Stomach (tissue), 9 donors: ENCODE measurements around the gene F13B. TPM values are rescaled to one million over a fixed set of nuclear protein-coding genes. Genes with fewer than 3 reads are reported as not detected.

Experiments
- DNase-seq, 2 donors: peaks; one replicate each; pipeline versions ENCODE4 v3.0.0 to v3.0.0-alpha.2; 2013 to 2019
- H3K27ac ChIP-seq, 5 donors: fragments of 200-600 bp in 4 of 5; sonication (generic) in 4 of 5; one replicate each; pipeline ENCODE4 v1.5.1; 2013 to 2019; ENCODE audit warnings: mild to moderate bottlenecking in 1 of 5, moderate library complexity in 1 of 5
- H3K27me3 ChIP-seq, 3 donors: fragments of 200-600 bp; sonication (generic); one replicate each; pipeline ENCODE4 v1.5.1; 2017 to 2019; ENCODE audit warnings: mixed run types in 1 of 3
- H3K36me3 ChIP-seq, 4 donors: fragments of 200-600 bp; sonication (generic); 1 replicate in 3 of 4; 2 replicates in 1 of 4; pipeline ENCODE4 v1.5.1; 2016 to 2019
- H3K4me1 ChIP-seq, 4 donors: fragments of 200-600 bp; sonication (generic); one replicate each; pipeline ENCODE4 v1.5.1; 2016 to 2019
- H3K4me3 ChIP-seq, 4 donors: fragments of 200-600 bp; sonication (generic) in 3 of 4; one replicate each; pipeline ENCODE4 v1.5.1; 2016 to 2019; ENCODE audit warnings: mild to moderate bottlenecking in 1 of 4
- H3K9me3 ChIP-seq, 4 donors: fragments of 200-600 bp; sonication (generic); one replicate each; pipeline ENCODE4 v1.5.1; 2016 to 2019
- EP300 ChIP-seq: sonication (generic); formaldehyde crosslinking; IDR thresholded peaks from one replicate; pipeline ENCODE4 v1.6.1; 2017; ENCODE audit warnings: antibody characterized with exemption
- POLR2A ChIP-seq, 4 donors: fragments of 450-650 bp; IDR thresholded peaks; one replicate each; pipeline ENCODE4 v1.6.1; 2016; ENCODE audit warnings: antibody characterized with exemption in 4 of 4, control low read depth in 2 of 4, mild to moderate bottlenecking in 1 of 4, moderate library complexity in 1 of 4
- POLR2AphosphoS5 ChIP-seq, 3 donors: sonication (generic); formaldehyde crosslinking; IDR thresholded peaks; one replicate each; pipeline ENCODE4 v1.6.1; 2016; ENCODE audit warnings: antibody characterized with exemption in 3 of 3
- WGBS, 5 donors: extraction: QIAGEN DNeasy Blood & Tissue Kit in 3 of 5; methylation state at CpG; one replicate each; pipeline versions ENCODE4 v1.1.5 to v1.1.7; 2013 to 2018; 5-methylcytosine and 5-hydroxymethylcytosine counted together
- intact Hi-C: fragments of 100-400 bp; cut with DNase I; formaldehyde crosslinking; loops from one replicate; pipeline ENCODE4 v1.15.1; 2023; ENCODE audit warnings: low total_unique reads
- polyA plus RNA-seq, 3 donors: library from polyadenylated mRNA; stranded (reverse); fragments of 200-250 nt; gene quantifications; one replicate each; pipeline ENCODE4 v1.2.3, GENCODE V29; 2013
- total RNA-seq, 5 donors: library from RNA; depleted of rRNA; stranded (reverse); fragments of >200 nt; gene quantifications; one replicate each; pipeline versions ENCODE4 v1.1.0 to v1.2.3, GENCODE V29; 2014 to 2016
- TF ChIP-seq, protein P1 (sequence below), 7 experiments: fragments of 450-650 bp in 4 of 7; fragments of 200-600 bp in 3 of 7; sonication (generic) in 3 of 7; IDR thresholded peaks; one replicate each; pipeline ENCODE4 v1.5.1; 2016 to 2019; ENCODE audit warnings: antibody characterized with exemption in 7 of 7, control low read depth in 2 of 7, mild to moderate bottlenecking in 1 of 7
- donor health status: healthy with polysubstance abuse.
- donor health status: Bipolar disorder and iron deficiency.
- donor health status: healthy.

F13B gene
- total and polyA plus RNA-seq, 8 donors: 1.5 TPM; not detected in 7

DNA sequence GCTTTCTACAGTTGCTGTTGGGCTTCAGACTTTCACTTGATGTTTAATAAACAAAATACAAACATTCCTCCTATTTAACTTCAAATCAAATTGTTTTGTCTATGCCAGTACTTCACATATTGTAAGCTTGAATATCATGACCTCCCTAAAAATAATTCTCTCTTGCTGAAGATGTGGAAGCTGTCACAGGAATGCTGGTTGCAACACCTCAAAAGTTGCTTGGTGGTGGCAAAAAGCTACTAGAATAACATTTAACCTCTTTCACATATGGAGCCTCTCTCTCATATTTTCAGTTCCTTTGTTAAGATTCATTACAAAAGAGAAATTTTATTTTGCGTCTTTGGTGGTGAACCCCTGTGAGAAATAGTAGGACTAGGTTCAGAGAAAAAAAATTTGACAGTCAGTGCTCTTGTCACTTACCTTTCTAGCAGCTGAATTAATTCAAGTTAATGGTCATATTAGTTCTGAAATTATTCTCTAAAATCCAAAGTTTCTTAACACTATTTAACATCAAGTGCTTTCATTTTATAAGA lies 25.5 kb upstream of the F13B start:
- Histone ChIP-seq H3K27ac (no peak overlapping the region), H3K36me3 (no peaks in the 10 kb centered on the region), H3K9me3 (no peaks in the 10 kb centered on the region), H3K4me1 (no peaks in the 10 kb centered on the region), H3K4me3 (no peak overlapping the region), H3K27me3 (no peaks in the 10 kb centered on the region)
- 92 to 100% (median 100%) methylated on average over 1 of the region's 1 CpG for whole genome bisulfite sequencing, 5 donors
- TF ChIP-seq POLR2A (IDR thresholded peaks at IDR 0.05): no peak
- TF ChIP-seq, protein P1, sequence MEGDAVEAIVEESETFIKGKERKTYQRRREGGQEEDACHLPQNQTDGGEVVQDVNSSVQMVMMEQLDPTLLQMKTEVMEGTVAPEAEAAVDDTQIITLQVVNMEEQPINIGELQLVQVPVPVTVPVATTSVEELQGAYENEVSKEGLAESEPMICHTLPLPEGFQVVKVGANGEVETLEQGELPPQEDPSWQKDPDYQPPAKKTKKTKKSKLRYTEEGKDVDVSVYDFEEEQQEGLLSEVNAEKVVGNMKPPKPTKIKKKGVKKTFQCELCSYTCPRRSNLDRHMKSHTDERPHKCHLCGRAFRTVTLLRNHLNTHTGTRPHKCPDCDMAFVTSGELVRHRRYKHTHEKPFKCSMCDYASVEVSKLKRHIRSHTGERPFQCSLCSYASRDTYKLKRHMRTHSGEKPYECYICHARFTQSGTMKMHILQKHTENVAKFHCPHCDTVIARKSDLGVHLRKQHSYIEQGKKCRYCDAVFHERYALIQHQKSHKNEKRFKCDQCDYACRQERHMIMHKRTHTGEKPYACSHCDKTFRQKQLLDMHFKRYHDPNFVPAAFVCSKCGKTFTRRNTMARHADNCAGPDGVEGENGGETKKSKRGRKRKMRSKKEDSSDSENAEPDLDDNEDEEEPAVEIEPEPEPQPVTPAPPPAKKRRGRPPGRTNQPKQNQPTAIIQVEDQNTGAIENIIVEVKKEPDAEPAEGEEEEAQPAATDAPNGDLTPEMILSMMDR (IDR thresholded peaks at IDR 0.05): no peak
- intact Hi-C loops: no loop called here
- DNase-seq: no peak

DNA sequence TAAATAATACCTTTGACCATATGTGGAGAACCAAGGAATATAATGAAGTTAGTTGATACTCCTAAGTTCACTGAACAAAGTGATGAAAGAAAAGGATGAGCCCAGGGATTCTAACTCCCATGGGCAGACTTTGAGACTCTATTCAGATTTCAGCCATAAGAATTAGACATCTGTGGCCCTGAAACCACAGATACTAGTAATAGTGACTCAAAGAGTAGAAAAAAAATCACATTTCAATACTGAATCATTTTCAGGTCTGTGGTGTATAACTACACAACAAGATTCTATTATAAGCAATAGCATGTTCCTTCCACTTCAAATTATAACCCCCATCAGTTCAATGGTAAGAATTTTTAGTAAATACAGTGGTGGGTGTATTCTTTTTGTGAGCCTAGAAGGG lies 16.4 kb upstream of the F13B start:
- Histone ChIP-seq H3K27ac (no peak overlapping the region), H3K9me3 (peaks cover 0 to 24% (median 17%) of the 10 kb centered on the region in 4 donors), H3K4me1 (no peaks in the 10 kb centered on the region), H3K36me3 (no peaks in the 10 kb centered on the region), H3K27me3 (no peaks in the 10 kb centered on the region), H3K4me3 (no peak overlapping the region)
- no peak for DNase-seq
- TF ChIP-seq, protein P1 (IDR thresholded peaks at IDR 0.05): no peak
- TF ChIP-seq POLR2A (IDR thresholded peaks at IDR 0.05) (no peak), EP300 (no peak), POLR2AphosphoS5 (IDR thresholded peaks at IDR 0.05) (no peak)
- intact Hi-C loops: no loop called here

DNA sequence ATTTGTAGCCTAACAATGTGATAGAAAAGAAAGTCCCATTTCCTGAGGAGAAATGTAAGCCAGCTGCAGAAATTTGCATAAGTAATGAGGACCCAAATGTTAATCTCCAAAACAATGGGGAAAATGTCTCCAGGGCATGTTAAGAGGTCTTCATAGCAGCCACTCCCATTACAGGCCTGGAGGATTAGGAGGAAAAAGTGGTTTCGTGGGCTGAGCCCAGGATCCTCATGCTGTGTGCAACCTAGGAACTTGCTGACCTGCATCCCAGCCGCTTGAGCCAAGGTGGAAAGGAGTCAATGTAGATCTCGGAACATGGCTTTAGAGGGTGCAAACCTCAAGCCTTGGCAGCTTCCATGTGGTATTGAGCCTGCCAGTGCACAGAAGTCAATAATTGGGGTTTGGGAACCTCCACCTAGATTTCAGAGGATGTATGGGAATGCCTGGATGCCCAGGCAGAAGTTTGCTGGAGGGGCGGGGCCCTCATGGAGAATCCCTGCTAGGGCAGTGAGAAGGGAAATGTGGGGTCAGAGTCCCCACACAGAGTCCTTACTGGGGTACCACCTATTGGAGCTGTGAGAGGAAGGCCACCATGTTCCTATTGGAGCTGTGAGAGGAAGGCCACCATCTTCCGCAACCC lies 14.2 kb upstream of the F13B start:
- H3K4me3 ChIP-seq: no peak overlapping the region
- intact Hi-C loops: no loop called here
- DNase-seq: no peak
- no peaks in the 10 kb centered on the region for H3K4me1 ChIP-seq
- no peak overlapping the region for H3K27ac ChIP-seq
- no peak for TF ChIP-seq EP300
- TF ChIP-seq POLR2AphosphoS5 (IDR thresholded peaks at IDR 0.05): no peak
- TF ChIP-seq POLR2A (IDR thresholded peaks at IDR 0.05): no peak
- TF ChIP-seq, protein P1 (IDR thresholded peaks at IDR 0.05): no peak
- H3K36me3 ChIP-seq: no peaks in the 10 kb centered on the region
- no peaks in the 10 kb centered on the region for H3K27me3 ChIP-seq
- H3K9me3 ChIP-seq: peaks cover 0 to 24% (median 17%) of the 10 kb centered on the region in 4 donors
- WGBS, 5 donors: 95 to 100% (median 98%) methylated on average over 4 to 5 of the region's 5 CpGs

DNA sequence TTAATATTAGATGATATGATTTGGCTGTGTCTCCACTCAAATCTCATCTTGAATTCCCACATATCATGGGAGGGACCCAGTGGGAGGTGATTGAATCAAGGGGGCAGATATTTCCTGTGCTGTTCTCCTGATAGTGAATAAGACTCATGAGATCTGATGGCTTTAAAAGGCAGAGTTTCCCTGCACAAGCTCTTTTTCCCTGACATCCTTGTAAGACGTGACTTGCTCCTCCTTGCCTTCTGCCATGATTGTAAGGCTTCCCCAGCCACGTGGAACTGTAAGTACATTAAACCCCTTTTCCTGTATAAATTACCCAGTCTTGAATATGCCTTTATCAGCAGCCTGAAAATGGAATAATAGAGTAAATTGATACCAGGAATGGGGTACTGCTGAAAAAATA lies 13.3 kb upstream of the F13B start:
- no peak overlapping the region for H3K27ac ChIP-seq
- H3K4me1 ChIP-seq: no peaks in the 10 kb centered on the region
- 88 to 100% (median 91%) methylated on average over 2 of the region's 2 CpGs for WGBS, 5 donors
- H3K9me3 ChIP-seq: peaks cover 0 to 24% (median 17%) of the 10 kb centered on the region in 4 donors
- no peak for DNase-seq
- H3K4me3 ChIP-seq: no peak overlapping the region
- no peaks in the 10 kb centered on the region for H3K36me3 ChIP-seq
- TF ChIP-seq POLR2A (IDR thresholded peaks at IDR 0.05): no peak
- TF ChIP-seq EP300: no peak
- no peak for TF ChIP-seq POLR2AphosphoS5 (IDR thresholded peaks at IDR 0.05)
- TF ChIP-seq, protein P1 (IDR thresholded peaks at IDR 0.05): no peak
- intact Hi-C loops: no loop called here
- no peaks in the 10 kb centered on the region for H3K27me3 ChIP-seq
